H7 (cell line): ENCODE data around the gene CUL2. TPM values are rescaled to one million over a fixed set of nuclear protein-coding genes. Genes with fewer than 3 reads are reported as not detected.
"Not testable (repeated sequence)": the region's sequence is repeated elsewhere in the genome, so short reads cannot be mapped to it uniquely, and the experiment has no call there.

ENCODE experiments used
- DNase-seq: peaks from one replicate; pipeline ENCODE4 v3.0.0; 2012
- H3K27me3 ChIP-seq: 2 replicates; pipeline ENCODE4 v1.6.0; 2011; ENCODE audit warnings: mild to moderate bottlenecking, low read length; ENCODE audit not compliant: control insufficient read depth, insufficient read depth
- H3K36me3 ChIP-seq: replicated peaks from 2 replicates; pipeline ENCODE4 v1.5.1; 2011; ENCODE audit warnings: low read length; ENCODE audit not compliant: control insufficient read depth, insufficient read depth
- H3K4me3 ChIP-seq: 2 replicates; pipeline ENCODE4 v1.5.1; 2011; ENCODE audit warnings: low read depth, mild to moderate bottlenecking, control low read depth, low read length, moderate library complexity; ENCODE audit not compliant: insufficient read depth
- total RNA-seq: library from RNA; depleted of rRNA; stranded (reverse); fragments of >200 nt; shearing (Covaris generic); gene quantifications from 2 replicates; pipeline ENCODE4 v1.2.3, GENCODE V29; 2014

The CUL2 gene
- total RNA-seq, 1 experiment from 2014 or later = 27.1 TPM

GRCh38 chr10:34994565-34995142, 95.5 kb downstream of the CUL2 start:
- no peaks in the 10 kb centered on the region for H3K36me3 ChIP-seq
- peak; percentile 81 for DNase-seq
- no peak overlapping the region for H3K4me3 ChIP-seq
- H3K27me3 ChIP-seq = no peaks in the 10 kb centered on the region

- Histone ChIP-seq H3K36me3 (no peaks in the 10 kb centered on the region), H3K27me3 (no peaks in the 10 kb centered on the region), H3K4me3 (no peak overlapping the region)
- DNase-seq = no peak
Observed at GRCh38 chr10:34993782-34994181, 96.4 kb downstream of the CUL2 start.

- not testable (repeated sequence) for H3K4me3 ChIP-seq, H3K27me3 ChIP-seq, DNase-seq, H3K36me3 ChIP-seq
Observed at GRCh38 chr10:34991117-34991516, 99.0 kb downstream of the CUL2 start.

GRCh38 chr10:34988397-34989067, 101.6 kb downstream of the CUL2 start:
- no peaks in the 10 kb centered on the region for H3K36me3 ChIP-seq

GRCh38 chr10:34985823-34986222, 104.3 kb downstream of the CUL2 start:
- DNase-seq = peak; percentile 72
- no peaks in the 10 kb centered on the region for H3K27me3 ChIP-seq

More at GRCh38 chr10:34988397-34989067, 101.6 kb downstream of the CUL2 start:
- Histone ChIP-seq H3K4me3 (no peak overlapping the region), H3K27me3 (no peaks in the 10 kb centered on the region)
- no peak for DNase-seq

GRCh38 chr10:34985146-34985545, 105.0 kb downstream of the CUL2 start:
- DNase-seq = no peak
- no peaks in the 10 kb centered on the region for H3K36me3 ChIP-seq

More at GRCh38 chr10:34985823-34986222, 104.3 kb downstream of the CUL2 start:
- Histone ChIP-seq H3K4me3 (no peak overlapping the region), H3K36me3 (no peaks in the 10 kb centered on the region)

GRCh38 chr10:34981844-34982243, 108.3 kb downstream of the CUL2 start:
- H3K4me3 ChIP-seq = no peak overlapping the region
- no peaks in the 10 kb centered on the region for H3K36me3 ChIP-seq
- no peak for DNase-seq
- H3K27me3 ChIP-seq = no peaks in the 10 kb centered on the region

More at GRCh38 chr10:34985146-34985545, 105.0 kb downstream of the CUL2 start:
- no peak overlapping the region for H3K4me3 ChIP-seq
- H3K27me3 ChIP-seq = no peaks in the 10 kb centered on the region

GRCh38 chr10:34979938-34980337, 110.2 kb downstream of the CUL2 start:
- H3K27me3 ChIP-seq = no peaks in the 10 kb centered on the region
- no peaks in the 10 kb centered on the region for H3K36me3 ChIP-seq
- no peak for DNase-seq
- H3K4me3 ChIP-seq = no peak overlapping the region

GRCh38 chr10:34978080-34978479, 112.1 kb downstream of the CUL2 start:
- Histone ChIP-seq H3K27me3 (no peaks in the 10 kb centered on the region), H3K4me3 (no peak overlapping the region), H3K36me3 (no peaks in the 10 kb centered on the region)
- no peak for DNase-seq

GRCh38 chr10:34976380-34976910, 113.7 kb downstream of the CUL2 start:
- H3K27me3 ChIP-seq, H3K36me3 ChIP-seq, H3K4me3 ChIP-seq, DNase-seq: not testable (repeated sequence)

- not testable (repeated sequence) for DNase-seq, H3K27me3 ChIP-seq, H3K36me3 ChIP-seq, H3K4me3 ChIP-seq
Observed at GRCh38 chr10:34974364-34975065, 115.6 kb downstream of the CUL2 start.

GRCh38 chr10:34973757-34974156, 116.4 kb downstream of the CUL2 start:
- H3K4me3 ChIP-seq, DNase-seq, H3K36me3 ChIP-seq, H3K27me3 ChIP-seq: not testable (repeated sequence)

GRCh38 chr10:34973121-34973520, 117.0 kb downstream of the CUL2 start:
- H3K4me3 ChIP-seq, DNase-seq, H3K36me3 ChIP-seq, H3K27me3 ChIP-seq: not testable (repeated sequence)

- H3K36me3 ChIP-seq, H3K4me3 ChIP-seq, H3K27me3 ChIP-seq, DNase-seq: not testable (repeated sequence)
Observed at GRCh38 chr10:34972591-34972990, 117.5 kb downstream of the CUL2 start.
